Prostate gland (tissue), 2 donors: Measurements from ENCODE around the gene ACTL7B.

Experiments
- CTCF ChIP-seq, 4 experiments: fragments of 200-600 bp in 2 of 4; fragments of 450-650 bp in 2 of 4; sonication (generic) in 2 of 4; IDR thresholded peaks; 1 replicate in 3 of 4; 2 replicates in 1 of 4; pipeline ENCODE4 v1.5.1; 2016 to 2019; ENCODE audit warnings: antibody characterized with exemption in 4 of 4, mild to moderate bottlenecking in 2 of 4, moderate library complexity in 2 of 4
- POLR2A ChIP-seq: fragments of 450-650 bp; IDR thresholded peaks from one replicate; pipeline ENCODE4 v1.6.1; 2016; ENCODE audit warnings: antibody characterized with exemption, mild to moderate bottlenecking
- POLR2AphosphoS5 ChIP-seq: sonication (generic); formaldehyde crosslinking; IDR thresholded peaks from one replicate; pipeline ENCODE4 v1.6.1; 2017; ENCODE audit warnings: antibody characterized with exemption

- TF ChIP-seq CTCF (IDR thresholded peaks at IDR 0.05) (no peak), POLR2A (no peak), POLR2AphosphoS5 (no peak)
Observed at GRCh38 chr9:108867829-108868228, 12.0 kb upstream of the ACTL7B start.
